HL-60/S4 treated with retinoic acid at 250 ng/mL for 4 days and 3 days (cell line): Measurements from ENCODE around the gene COL5A3.
"Not testable (repeated sequence)": the region's sequence is repeated elsewhere in the genome, so short reads cannot be mapped to it uniquely, and the experiment has no call there.

Experiments used
- in situ Hi-C: fragments of 300-500 bp; cut with MboI; formaldehyde crosslinking; loops from 2 replicates; pipeline ENCODE4 v1.7.0; 2022; ENCODE audit warnings: low sequenced_read_pairs

COL5A3 gene

DNA sequence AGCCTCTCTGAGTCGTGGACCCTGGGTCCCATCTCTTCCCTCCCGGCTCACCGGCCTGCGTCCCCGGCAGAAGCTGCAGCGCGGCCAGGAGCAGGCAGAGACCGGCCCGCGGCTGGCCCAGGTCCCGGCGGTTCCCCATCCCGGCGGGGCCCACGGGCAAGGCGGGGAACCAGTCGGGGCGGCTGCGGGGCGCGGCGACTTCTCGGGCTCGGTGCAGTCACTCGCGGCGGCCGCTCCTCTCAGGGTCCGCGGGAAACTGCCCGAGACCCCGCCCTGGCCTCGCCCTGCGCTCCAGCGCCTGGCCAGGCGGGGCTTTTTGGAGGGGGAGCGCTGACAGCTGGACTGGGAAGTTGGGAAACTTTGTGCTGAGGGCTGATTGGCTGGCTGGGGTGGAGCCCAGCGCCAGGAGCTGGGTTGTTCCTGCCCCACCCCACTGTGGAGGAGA is at the start of gene COL5A3:
COL5A3 (minus strand) TSS at position 258 of the 445 bp plus-strand sequence; CDS start at position 139, 119 bp downstream.
- in situ Hi-C loops: no loop called here

DNA sequence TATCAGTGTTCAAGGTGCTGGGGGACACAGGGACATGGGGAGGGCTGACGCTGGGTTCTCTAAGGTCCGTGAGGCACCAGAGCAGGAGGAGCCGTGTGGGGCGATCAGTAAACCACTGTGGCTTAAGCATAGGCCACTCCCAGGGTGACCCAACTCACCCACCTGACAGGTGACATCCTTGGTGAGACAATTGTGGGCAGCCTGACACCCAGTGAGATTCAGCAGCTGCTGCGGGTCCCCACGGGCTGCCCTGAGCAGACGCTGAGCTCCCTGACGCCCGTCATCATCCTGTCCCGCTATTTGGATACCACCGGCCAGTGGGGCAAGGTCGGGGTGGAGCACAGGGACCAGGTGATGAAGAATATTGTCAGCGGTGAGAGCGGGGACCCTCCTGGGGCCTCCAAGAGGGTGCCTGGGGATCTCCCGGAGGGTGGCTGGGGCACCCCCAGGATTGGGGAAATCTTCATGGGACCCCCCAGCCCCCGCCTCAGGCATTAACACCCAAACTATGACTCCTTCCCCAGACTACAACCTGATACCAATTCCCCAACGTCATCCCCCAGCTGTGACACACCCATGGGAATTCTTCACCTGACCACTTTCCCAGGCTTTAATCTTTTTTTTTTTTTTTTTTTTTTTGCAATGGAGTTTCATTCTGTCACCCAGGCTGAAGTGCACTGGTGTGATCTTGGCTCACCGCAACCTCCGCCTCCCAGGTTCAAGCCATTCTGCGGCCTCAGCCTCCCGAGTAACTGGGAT is 42.5 kb upstream of the COL5A3 start:
- in situ Hi-C loops: no loop called here

DNA sequence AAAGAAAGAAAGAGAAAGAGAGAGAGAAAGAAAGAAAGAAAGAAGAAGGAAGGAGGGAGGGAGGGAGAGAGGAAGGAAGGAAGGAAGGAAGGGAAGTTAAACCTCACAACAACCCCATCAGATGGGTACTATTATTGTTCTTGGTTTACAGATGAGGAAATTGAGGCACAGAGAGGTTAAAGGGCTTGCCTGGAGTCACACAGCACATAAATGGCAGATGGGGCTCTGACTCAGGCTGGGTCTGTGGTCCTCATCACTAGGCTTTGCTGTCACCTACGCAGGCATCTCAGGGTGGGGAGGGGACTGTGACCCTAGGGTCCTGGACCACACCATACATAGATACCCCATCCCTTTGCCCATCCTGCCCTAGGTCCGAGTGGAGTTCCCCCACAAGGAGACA is 39.3 kb upstream of the COL5A3 start:
- in situ Hi-C loops: no loop called here

DNA sequence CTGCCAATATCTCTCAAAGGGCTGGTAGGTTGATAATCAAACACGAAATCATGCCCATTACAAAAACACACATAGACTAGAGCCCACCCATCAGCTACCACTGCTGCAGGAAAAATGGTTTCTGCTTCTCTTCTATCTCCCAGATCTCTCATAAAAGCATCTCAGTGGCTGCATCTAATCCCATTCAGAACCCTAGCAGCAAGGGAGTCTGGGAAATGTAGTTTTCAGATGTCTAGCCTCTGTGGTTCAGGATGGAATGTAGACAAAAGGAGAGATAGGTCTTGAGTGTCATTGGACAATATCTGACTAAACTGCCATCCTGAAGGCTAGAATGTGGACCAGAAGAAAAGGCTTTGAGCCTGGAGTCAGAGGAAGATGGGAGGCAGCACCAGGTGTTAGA is 35.1 kb upstream of the COL5A3 start:
- in situ Hi-C loops: no loop called here

DNA sequence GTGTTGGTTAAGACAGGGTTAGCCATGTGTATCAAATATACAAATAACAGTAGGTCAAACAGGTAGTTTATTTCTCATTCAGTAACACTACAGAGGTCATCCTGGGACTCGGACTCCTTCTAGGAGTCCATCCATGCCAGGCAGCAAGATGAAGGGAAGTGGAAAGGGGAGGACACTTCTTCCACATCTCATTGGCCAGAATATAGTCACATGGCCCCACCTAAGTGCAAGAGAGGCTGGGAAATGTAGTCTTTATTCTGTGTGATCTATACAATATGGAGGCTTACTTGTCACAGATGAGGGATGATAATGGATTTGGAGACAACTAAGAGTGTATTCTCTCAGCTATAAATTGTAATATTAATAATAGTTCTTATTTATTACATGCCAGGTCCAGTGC is 34.1 kb upstream of the COL5A3 start:
- in situ Hi-C loops: no loop called here

DNA sequence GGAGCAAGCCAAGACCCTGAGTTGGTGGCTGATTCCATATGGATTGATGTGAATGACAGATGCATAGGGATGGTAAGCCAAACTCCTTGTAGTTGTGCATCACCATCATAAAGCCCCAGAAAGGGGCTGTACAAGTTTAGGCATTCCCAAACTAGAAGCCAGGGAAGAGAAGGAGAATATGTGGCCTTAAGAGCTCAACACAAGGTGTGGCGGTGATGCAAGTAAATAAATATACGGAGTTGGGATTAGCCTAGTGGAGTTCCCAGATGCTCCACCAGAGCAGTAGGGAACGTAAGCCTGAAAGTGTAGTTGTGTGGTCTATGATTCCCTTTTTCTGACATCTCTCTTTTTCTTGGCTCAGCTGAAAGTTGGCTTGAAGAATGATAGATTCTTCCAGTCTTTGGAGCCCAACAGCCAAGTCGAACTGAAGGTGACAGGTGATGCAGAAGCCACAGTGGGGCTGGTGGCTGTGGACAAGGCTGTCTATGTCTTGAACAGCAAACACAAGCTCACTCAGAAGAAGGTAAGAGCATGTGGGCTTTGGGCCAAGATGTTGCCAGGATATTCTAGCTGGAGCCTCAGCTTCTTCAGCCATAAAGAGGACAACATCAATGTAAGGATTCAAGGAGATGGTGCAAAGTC is 33.1 kb upstream of the COL5A3 start:
- in situ Hi-C loops: no loop called here

DNA sequence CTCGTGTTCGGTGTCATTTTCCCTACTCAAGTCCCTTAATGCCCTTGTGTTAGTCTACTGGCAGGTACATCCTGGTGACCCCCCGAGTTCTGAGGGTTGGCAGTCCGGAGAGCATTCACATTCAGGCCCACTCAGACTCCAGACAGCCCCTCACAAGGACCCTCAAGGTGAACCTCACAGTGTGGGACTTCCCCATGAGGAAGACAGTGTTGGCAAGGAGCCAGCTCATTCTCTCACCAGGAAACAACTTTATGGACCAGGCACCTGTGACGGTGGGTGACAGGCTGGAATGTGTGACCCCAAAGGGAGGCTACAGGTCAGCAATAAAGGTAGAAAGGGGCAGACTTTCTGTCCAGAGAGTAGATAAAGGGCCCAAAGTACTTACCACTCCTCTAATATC is 27.5 kb upstream of the COL5A3 start:
- in situ Hi-C loops: no loop called here

DNA sequence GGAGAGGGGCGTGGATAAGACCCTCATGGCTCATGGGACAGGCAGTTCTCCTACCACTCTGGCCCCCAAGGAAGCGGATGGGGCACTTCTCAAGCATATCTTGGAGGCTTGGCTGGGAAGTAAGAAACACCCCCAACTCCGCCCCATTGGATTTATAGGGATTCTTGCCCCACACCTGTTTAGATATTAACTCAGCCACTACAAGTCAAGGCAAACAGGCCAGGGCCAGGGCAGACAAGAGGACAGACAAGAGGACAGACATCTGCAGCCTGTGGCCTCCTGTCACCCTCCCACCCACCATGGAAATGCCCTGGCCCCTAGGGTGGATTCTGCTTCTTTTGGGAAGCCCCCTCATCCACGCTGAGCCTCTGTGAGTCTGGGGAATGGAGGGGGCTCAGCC is 27.1 kb upstream of the COL5A3 start:
- in situ Hi-C loops: no loop called here

DNA sequence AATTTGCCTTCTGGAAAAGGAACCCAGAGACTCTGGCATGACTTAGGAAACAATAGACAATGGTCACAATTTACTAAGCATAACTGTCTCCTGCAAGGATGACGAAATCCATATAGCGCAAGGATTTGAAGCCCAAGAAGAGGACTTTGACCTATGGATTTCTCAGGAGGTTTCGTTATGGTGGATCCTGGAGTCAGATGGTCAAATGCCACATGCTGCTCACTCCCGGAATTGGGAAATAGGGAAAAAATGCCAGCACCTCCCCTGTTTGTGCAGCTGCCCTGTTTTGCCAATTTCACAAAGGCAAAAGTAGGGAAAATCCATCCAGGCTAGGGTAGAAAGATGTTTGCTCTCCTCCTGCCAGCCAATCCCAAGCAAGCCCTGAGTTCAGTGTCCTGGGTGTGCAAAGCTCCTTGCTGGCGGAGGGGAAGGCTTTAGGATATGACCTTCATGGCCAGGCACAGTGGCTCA is 26.3 kb upstream of the COL5A3 start:
- in situ Hi-C loops: no loop called here

DNA sequence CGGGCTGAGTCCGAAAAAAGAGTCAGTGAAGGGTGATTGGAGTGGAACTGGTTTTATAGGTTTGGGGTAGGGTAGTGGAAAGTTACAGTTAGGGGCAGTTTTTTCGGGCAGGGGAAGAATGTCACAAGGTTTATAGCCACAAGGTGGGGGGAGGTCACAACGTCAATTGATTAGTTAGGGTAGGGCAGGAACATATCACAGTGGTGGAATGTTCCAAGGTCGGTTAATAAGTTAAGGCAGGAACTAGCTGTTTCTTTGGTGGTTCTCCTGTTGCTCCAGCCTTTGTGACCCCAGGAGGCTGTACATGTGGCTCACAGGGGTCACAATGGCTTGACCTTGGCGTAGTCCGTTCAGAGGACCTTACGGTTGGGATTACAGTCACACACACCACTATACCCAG is 23.3 kb upstream of the COL5A3 start:
- in situ Hi-C loops: no loop called here

DNA sequence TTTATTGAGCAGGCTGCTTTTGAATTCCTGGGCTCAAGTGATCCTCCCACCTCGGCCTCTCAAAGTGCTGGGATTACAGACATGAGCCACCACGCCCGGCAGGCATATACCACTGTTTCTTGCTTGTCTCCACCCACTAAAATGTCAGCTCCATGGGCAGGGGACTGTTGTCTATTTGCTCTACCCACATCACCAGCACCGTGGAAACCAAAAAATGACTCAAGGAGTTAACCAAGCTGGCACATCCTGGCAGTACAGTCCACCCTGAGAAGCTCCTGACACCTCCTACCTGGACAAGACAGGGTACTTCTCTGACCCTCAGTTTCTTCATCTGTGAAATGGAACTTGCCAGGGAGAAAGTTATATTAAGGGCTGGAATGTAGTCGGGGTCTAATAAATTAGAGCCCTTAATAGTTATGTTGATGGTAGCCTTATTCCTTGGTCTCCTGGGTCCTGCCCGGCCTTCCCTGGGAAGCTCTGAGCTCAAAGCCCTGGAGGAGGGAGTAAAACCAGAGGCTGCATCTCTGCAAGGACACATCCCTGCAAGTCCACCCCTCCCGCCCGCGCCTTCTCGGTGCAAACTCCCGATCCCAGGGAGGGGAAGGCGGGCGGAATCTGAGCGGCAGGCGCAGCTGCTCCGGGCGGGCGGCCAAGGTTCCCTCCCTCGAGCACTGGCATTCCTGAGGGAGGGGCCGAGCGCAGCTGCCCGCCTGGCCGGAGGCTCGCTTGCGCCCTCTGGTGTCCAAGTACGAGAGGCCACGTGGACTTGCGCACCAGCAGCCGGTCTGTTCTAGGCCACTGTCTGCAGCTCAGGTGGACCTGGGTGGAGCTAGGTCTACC is 17.1 kb upstream of the COL5A3 start:
- in situ Hi-C loops: no loop called here

DNA sequence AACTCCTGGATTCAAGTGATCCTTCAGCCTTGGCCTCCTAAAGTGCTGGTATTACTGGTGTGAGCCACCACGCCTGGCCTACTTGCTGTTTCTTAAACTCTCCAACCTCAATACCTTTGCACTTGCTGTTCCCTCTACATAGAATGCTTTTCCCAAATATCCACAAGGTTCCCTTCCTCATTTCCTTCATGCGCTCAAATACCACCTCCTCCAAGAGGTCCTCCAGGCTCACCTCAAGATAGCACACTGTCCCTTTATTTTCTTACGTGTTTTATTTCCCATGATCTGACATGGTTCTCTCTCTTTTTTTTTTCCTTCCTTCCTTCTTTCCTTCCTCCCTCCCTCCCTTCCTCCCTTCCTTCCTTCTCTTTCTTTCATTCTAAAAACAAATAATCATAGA is 16.4 kb upstream of the COL5A3 start:
- in situ Hi-C loops: no loop called here

DNA sequence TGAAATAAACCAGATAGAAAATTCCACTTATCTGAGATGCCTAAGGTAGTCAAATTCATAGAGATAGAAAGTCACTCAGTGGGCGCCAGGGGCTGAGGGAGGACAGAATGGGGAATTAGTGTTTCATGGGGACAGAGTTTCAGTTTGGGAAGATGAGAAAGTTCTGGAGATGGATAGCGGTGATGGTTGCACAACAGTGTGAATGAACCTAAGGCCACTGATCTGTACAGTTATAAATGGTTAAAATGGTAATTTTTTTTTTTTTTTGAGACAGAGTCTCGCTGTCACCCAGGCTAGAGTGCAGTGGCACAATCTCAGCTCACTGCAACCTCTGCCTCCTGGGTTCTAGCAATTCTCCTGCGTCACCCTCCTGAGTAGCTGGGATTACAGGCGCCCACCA is 12.8 kb upstream of the COL5A3 start:
- in situ Hi-C loops: not testable (repeated sequence)

DNA sequence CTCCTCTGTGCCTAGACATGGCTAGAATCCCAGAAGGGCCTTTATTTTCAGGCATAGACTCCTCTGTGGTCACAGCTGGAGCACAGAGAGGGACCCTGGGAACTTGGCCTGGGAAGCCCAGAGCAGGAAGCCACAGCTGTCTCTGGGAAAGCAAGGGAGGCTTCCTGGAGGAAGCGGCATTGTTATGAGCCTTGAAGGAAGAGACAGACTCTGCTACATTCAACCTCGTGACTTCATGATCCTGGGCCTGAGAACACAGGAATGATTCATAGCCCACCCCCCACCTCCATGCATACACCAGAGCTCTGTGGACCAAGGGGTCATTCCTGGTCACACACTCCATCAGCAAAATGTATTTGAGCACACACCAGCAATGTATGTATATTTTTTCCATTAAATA is 11.6 kb upstream of the COL5A3 start:
- in situ Hi-C loops: no loop called here

DNA sequence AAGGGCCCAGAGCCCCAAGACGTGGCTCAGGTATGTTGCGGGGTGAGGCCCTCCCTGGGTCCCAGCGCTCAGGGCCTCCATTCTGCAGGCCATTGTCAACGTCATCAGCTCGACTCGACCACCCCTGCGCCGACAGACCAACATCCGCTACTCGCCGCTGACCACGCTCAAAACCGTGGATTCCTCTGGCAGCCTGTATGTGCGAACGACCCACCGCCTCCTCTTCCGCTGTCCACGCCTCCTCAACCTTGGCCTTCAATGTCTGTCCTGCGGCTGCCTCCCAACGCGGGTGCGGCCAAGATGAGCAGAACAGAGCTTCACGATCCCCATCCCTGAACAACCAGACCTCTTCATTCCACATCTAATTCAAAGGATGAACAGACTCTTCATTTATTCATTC is 11.1 kb upstream of the COL5A3 start:
- in situ Hi-C loops: no loop called here

DNA sequence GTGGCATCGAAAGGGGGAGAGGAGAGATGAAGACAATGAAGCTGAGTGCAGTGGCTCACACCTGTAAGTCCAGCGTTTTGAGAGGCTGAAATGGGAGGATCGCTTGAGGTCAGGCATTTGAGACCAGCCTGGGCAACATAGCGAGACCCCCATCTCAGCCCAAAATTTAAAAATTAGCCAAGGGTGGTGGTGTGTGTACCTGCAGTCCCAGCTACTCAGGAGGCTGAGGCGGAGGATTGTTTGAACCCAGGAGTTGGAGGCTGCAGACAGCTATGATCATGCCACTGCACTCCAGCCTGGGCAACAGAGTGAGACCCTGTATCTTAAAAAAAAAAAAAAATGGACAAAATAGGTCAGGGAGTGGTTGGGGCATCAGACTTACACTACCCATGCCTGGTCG is 10.5 kb upstream of the COL5A3 start:
- in situ Hi-C loops: no loop called here

DNA sequence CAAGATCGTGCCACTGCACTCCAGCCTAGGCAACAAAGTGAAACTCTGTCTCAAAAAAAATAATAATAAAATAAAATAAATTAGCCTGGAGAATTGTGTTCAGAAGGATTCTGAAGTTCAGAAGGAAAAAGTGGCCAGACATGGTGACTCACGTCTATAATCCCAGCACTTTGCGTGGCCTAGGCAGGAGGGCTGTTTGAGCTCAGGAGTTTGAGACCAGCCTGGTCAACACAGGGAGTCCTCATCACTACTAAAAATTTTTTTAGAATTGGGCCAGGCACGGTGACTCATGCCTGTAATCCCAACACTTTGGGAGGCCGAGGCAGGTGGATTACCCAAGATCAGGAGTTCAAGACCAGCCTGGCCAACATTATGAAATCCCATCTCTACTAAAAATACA is 8.9 kb upstream of the COL5A3 start:
- in situ Hi-C loops: no loop called here

DNA sequence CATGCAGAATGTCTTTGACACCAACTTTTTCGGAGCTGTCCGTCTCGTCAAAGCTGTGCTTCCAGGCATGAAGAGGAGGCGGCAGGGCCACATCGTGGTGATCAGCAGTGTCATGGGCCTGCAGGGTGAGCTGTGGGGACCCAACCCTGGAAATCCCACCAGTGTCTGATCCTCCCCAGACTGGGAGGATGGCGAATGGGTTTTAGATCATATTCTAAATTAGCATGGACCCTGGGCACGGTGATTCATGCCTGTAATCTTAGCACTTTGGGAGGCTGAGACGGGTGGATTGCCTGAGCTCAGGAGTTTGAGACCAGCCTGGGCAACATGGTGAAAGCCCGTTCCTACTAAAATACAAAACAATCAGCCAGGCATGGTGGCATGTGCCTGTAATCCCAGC is 8.5 kb upstream of the COL5A3 start:
- in situ Hi-C loops: no loop called here

DNA sequence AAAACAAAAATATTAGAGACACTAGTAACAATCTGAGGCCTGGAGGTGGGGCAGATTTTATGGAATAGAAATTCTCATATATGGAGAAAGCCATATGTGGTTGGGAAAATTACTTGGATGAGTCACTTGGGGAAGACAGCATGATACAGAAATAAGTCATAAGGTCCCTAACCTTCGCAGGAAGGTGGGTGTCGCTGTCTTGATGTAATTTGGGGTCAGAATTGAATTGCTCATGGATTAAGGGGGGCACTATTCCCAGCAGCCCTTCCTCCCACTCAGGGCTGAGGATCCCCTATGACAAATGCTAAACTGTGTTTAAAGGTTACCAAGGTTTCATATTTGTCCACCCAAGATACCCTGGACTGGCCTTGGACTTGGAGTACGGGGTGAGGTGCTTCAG is 8.0 kb upstream of the COL5A3 start:
- in situ Hi-C loops: no loop called here

DNA sequence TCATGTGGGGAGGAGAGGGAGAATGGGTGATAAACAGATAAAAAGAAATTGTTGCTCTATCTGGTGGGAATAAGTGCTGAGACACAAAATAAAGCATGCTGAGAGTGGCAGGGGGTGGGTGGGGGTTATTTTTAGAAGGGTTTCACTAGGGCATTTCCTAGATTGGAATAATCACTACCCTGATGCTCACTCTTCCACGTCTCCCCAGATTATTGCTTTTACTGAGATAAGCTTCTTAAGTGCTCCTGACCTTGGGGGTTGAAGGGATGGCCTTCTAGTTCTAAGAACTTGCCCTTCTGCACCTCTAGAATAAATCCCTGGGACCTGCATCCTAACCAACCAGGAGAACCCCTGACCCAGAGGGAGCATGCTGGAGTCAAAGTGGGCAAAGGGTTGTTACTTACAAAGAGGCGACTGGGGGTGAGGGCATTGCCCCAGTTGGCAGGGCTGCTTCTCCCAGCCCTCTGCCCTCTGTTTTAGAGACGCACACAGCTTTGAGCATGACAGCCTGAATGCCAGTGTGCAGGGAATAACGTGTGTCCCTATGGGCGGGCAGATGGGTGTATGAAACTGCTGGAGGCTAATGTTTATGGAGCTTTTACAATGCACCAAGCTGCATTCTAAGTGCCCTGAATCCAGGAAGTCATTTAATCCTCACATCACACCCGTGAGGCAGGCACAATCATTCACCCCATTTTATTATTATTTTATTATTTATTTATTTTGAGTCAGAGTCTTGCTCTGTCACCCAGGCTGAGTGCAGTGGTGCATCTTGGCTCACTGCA is 3.7 kb upstream of the COL5A3 start:
- in situ Hi-C loops: no loop called here

DNA sequence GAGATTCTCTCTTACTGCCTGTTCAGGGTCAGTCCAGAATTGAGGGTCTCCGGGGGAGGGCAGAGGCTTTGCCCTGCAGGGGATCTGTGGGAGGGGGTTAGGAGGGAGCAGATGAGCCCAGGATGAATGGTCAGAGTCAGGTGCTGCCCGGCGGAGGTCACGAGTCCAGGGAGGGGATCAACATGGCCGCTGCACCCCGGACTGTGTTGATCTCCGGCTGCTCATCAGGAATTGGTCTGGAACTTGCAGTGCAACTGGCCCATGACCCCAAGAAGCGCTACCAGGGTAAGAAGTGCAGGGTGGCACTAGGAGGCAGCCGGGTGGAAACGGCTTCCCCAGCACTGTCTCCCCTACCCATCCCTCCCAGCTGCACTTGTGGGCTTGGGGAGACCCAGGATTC is 3.0 kb upstream of the COL5A3 start, which contains the start of gene RDH8:
RDH8 (plus strand) TSS at position 168 of the 400 bp plus-strand sequence; CDS start at position 183, 15 bp downstream.
- in situ Hi-C loops: no loop called here
